ENCODE results near the gene PHLPP1. TPM values are rescaled to one million over a fixed set of nuclear protein-coding genes. Genes with fewer than 3 reads are reported as not detected.

The PHLPP1 gene
- total and polyA plus RNA-seq, 10 donors, result 1.2 to 10.6 (median 6.7) TPM

DNA sequence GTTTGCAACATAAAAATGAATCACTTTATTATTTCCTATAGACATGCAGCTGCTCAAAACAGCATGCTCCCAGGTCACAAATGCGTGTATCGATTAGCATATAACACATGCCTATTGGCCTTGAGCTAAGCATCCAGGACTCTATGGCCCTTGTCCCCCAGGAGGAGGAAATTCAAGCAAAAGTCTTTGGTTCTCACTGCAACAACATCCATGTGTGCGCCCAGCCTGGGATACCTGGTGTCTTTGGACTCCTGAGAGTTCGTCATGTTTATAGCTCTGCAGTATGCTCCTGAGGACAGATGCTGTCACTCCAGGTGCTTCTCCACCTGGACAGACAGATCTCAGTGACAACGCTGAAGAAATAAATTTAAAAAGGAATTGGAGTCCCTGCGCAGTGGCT is 284.6 kb downstream of the PHLPP1 start:
- Histone ChIP-seq H3K4me3 (no peak overlapping the region), H3K36me3 (no peaks in the 10 kb centered on the region), H3K27me3 (replicated peaks in 1 of 7) (peaks cover 0 to 9% (median 0%) of the 10 kb centered on the region in 7 donors), H3K9me3 (no peaks in the 10 kb centered on the region), H3K4me1 (no peaks in the 10 kb centered on the region), H3K27ac (no peak overlapping the region)
- DNase-seq, result peak; percentile 28
- TF ChIP-seq POLR2AphosphoS5 (IDR thresholded peaks at IDR 0.05) (no peak), POLR2A (IDR thresholded peaks at IDR 0.05) (no peak)
- TF ChIP-seq, protein P1, sequence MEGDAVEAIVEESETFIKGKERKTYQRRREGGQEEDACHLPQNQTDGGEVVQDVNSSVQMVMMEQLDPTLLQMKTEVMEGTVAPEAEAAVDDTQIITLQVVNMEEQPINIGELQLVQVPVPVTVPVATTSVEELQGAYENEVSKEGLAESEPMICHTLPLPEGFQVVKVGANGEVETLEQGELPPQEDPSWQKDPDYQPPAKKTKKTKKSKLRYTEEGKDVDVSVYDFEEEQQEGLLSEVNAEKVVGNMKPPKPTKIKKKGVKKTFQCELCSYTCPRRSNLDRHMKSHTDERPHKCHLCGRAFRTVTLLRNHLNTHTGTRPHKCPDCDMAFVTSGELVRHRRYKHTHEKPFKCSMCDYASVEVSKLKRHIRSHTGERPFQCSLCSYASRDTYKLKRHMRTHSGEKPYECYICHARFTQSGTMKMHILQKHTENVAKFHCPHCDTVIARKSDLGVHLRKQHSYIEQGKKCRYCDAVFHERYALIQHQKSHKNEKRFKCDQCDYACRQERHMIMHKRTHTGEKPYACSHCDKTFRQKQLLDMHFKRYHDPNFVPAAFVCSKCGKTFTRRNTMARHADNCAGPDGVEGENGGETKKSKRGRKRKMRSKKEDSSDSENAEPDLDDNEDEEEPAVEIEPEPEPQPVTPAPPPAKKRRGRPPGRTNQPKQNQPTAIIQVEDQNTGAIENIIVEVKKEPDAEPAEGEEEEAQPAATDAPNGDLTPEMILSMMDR (IDR thresholded peaks at IDR 0.05 in 8 of 11, conservative IDR thresholded peaks at IDR 0.05 in 3 of 11), result no peak
- 93 to 95% (median 95%) methylated on average over 6 of the region's 6 CpGs for WGBS, 5 donors
- intact Hi-C loops (cut with DNase I; ENCODE audit: low total_unique reads), result no loop called here

DNA sequence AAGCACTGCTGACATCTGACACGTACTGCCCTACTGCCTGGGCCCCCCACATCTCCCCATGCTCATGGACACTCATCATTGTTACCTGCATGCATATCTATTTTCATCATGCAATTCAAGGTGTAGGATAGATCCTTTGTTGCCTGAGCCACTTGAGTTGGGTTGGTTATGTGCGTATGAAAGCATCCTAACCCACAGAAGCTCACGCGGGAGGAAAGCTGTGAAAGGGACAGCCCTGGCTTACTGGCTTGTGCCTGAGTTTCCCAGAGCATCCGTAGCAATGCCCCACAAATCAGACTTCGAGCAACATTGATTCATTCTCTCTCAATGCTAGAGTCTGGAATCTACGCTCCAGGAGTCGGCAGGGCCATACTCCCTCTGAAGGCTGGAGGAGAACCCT is 285.5 kb downstream of the PHLPP1 start:
- Histone ChIP-seq H3K27me3 (replicated peaks in 1 of 7) (peaks cover 0 to 3% (median 0%) of the 10 kb centered on the region in 7 donors), H3K4me1 (no peaks in the 10 kb centered on the region), H3K27ac (no peak overlapping the region), H3K9me3 (no peaks in the 10 kb centered on the region), H3K36me3 (no peaks in the 10 kb centered on the region), H3K4me3 (no peak overlapping the region)
- WGBS, 5 donors, result 74 to 98% (median 89%) methylated on average over 8 of the region's 8 CpGs
- DNase-seq, result peak; percentile 41
- intact Hi-C loops (cut with DNase I; ENCODE audit: low total_unique reads), result no loop called here
- TF ChIP-seq POLR2A (IDR thresholded peaks at IDR 0.05) (no peak), POLR2AphosphoS5 (IDR thresholded peaks at IDR 0.05) (no peak)

DNA sequence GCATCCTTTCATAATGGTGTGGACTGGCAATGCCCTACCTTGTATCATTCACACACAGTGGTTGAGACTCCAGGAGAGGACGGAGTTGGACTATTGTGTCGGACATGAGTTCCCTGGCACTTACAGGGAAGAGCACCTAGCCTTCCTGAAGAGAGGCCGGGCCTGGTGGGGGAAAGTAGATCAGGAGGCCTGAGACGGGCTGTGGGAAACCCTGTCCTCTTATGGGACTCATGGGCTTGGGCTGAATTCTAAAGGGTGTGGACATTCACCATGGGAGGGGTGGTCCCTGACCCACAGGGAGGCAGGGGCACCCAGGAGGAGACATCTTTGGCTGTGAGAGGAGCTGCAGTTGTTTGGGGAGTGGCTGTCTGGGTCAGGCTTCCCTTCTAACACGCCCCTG is 286.5 kb downstream of the PHLPP1 start:
- peak; percentile 16 for DNase-seq
- Histone ChIP-seq H3K27me3 (replicated peaks in 1 of 7) (peaks cover 0 to 3% (median 0%) of the 10 kb centered on the region in 7 donors), H3K36me3 (no peaks in the 10 kb centered on the region), H3K4me3 (no peak overlapping the region), H3K27ac (no peak overlapping the region), H3K9me3 (no peaks in the 10 kb centered on the region), H3K4me1 (no peaks in the 10 kb centered on the region)
- no peak for TF ChIP-seq POLR2AphosphoS5 (IDR thresholded peaks at IDR 0.05)
- TF ChIP-seq, protein P1 (IDR thresholded peaks at IDR 0.05 in 8 of 11, conservative IDR thresholded peaks at IDR 0.05 in 3 of 11), result no peak
- TF ChIP-seq POLR2A (IDR thresholded peaks at IDR 0.05), result no peak
- 89 to 99% (median 92%) methylated on average over 5 of the region's 5 CpGs for WGBS, 5 donors
- intact Hi-C loops (cut with DNase I; ENCODE audit: low total_unique reads), result no loop called here

DNA sequence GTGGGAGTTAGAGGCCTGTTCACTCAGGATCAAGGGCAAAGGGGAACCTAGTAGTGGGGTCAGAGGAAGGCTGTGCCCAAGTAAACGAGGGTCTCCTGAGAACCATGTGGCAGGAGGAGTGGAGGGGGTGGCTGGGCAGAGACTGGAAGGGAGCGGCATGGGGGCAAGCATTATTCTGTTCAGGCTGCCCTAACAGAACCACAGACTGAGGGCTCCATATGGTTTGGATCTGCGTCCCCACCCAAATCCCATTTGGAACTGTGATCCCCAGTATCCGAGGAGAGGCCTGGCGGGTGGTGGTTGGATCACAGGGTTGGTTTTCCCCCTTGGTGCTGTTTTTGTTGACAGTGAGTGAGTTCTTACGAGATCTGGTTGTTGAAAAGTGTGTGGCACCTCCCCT is 287.0 kb downstream of the PHLPP1 start:
- no peak for TF ChIP-seq POLR2AphosphoS5 (IDR thresholded peaks at IDR 0.05)
- TF ChIP-seq, protein P1 (IDR thresholded peaks at IDR 0.05 in 8 of 11, conservative IDR thresholded peaks at IDR 0.05 in 3 of 11), result no peak
- TF ChIP-seq POLR2A (IDR thresholded peaks at IDR 0.05), result no peak
- peak; percentile 43 for DNase-seq
- no peak overlapping the region for H3K27ac ChIP-seq
- 88 to 93% (median 91%) methylated on average over 6 of the region's 6 CpGs for WGBS, 5 donors
- H3K4me3 ChIP-seq, result no peak overlapping the region
- intact Hi-C loops (cut with DNase I; ENCODE audit: low total_unique reads), result no loop called here
- H3K4me1 ChIP-seq, result no peaks in the 10 kb centered on the region
- H3K27me3 ChIP-seq (replicated peaks in 1 of 7), result peaks cover 0 to 3% (median 0%) of the 10 kb centered on the region in 7 donors
- no peaks in the 10 kb centered on the region for H3K9me3 ChIP-seq
- no peaks in the 10 kb centered on the region for H3K36me3 ChIP-seq

Measured in spleen (tissue), 11 donors.